Stimulated activated naive B cell treated with anti-CD40 and anti-IgM and Interleukin-4, amounts not matched to agents 10 μg/mL and 1 μg/mL and 100 μg/mL, for 72 hours (primary cell): ENCODE data around the gene ADAMTS5.

Experiments
- ATAC-seq, 2 donors: fragments of 150-1000 bp; cut with Tn5 transposase; replicated peaks; 2 replicates each; pipeline ENCODE4 v1.10.0; 2021; ENCODE audit warnings: moderate library complexity in 1 of 2
- DNase-seq: peaks from one replicate; pipeline ENCODE4 v3.0.0; 2021
- H3K27ac Mint-ChIP-seq: one replicate; pipeline ENCODE4 v1.8.0; 2022; ENCODE audit warnings: mild to moderate bottlenecking, mixed read lengths
- H3K27me3 Mint-ChIP-seq, 2 donors: one replicate each; pipeline ENCODE4 v1.8.0; 2022; ENCODE audit warnings: mixed read lengths in 2 of 2
- H3K36me3 Mint-ChIP-seq, 2 donors: one replicate each; pipeline ENCODE4 v1.8.0; 2022; ENCODE audit warnings: mixed read lengths in 2 of 2, mild to moderate bottlenecking in 1 of 2
- H3K4me1 Mint-ChIP-seq, 2 donors: one replicate each; pipeline ENCODE4 v1.8.0; 2022; ENCODE audit warnings: mixed read lengths in 2 of 2, mild to moderate bottlenecking in 1 of 2
- H3K4me3 Mint-ChIP-seq, 2 donors: one replicate each; pipeline ENCODE4 v1.8.0; 2022; ENCODE audit warnings: mild to moderate bottlenecking in 2 of 2, mixed read lengths in 2 of 2, moderate library complexity in 1 of 2
- H3K9me3 Mint-ChIP-seq, 2 donors: one replicate each; pipeline ENCODE4 v1.8.0; 2022; ENCODE audit warnings: mixed read lengths in 2 of 2, mild to moderate bottlenecking in 1 of 2

Gene ADAMTS5

GRCh38 chr21:26935977-26936376 is 30.9 kb downstream of the ADAMTS5 start:
- H3K9me3 Mint-ChIP-seq = peaks cover 0 to 4% of the 10 kb centered on the region in 2 donors
- no peaks in the 10 kb centered on the region for H3K36me3 Mint-ChIP-seq
- DNase-seq (no peak), ATAC-seq (no peak)
- no peaks in the 10 kb centered on the region for H3K27me3 Mint-ChIP-seq
- H3K4me1 Mint-ChIP-seq = no peaks in the 10 kb centered on the region
- H3K4me3 Mint-ChIP-seq = no peak overlapping the region
- no peak overlapping the region for H3K27ac Mint-ChIP-seq

GRCh38 chr21:26934383-26934782 is 32.5 kb downstream of the ADAMTS5 start:
- H3K4me1 Mint-ChIP-seq = no peaks in the 10 kb centered on the region
- H3K9me3 Mint-ChIP-seq = peaks cover 0 to 4% of the 10 kb centered on the region in 2 donors
- H3K27ac Mint-ChIP-seq = no peak overlapping the region
- H3K4me3 Mint-ChIP-seq = no peak overlapping the region
- DNase-seq (no peak), ATAC-seq (no peak)
- H3K36me3 Mint-ChIP-seq = no peaks in the 10 kb centered on the region
- no peaks in the 10 kb centered on the region for H3K27me3 Mint-ChIP-seq

GRCh38 chr21:26933448-26933847 is 33.4 kb downstream of the ADAMTS5 start:
- H3K27ac Mint-ChIP-seq = no peak overlapping the region
- H3K4me3 Mint-ChIP-seq = no peak overlapping the region
- no peaks in the 10 kb centered on the region for H3K4me1 Mint-ChIP-seq
- no peaks in the 10 kb centered on the region for H3K27me3 Mint-ChIP-seq
- DNase-seq (no peak), ATAC-seq (no peak)
- H3K36me3 Mint-ChIP-seq = no peaks in the 10 kb centered on the region
- H3K9me3 Mint-ChIP-seq = peaks cover 0 to 4% of the 10 kb centered on the region in 2 donors

GRCh38 chr21:26925636-26926035 is 41.3 kb downstream of the ADAMTS5 start:
- Mint-ChIP-seq H3K4me3 (no peak overlapping the region), H3K4me1 (no peaks in the 10 kb centered on the region), H3K9me3 (no peaks in the 10 kb centered on the region), H3K27ac (no peak overlapping the region), H3K27me3 (no peaks in the 10 kb centered on the region), H3K36me3 (no peaks in the 10 kb centered on the region)
- no peak for ATAC-seq
- no peak for DNase-seq

GRCh38 chr21:26925122-26925521 is 41.8 kb downstream of the ADAMTS5 start:
- ATAC-seq (no peak), DNase-seq (no peak)
- no peaks in the 10 kb centered on the region for H3K9me3 Mint-ChIP-seq
- H3K4me1 Mint-ChIP-seq = no peaks in the 10 kb centered on the region
- no peaks in the 10 kb centered on the region for H3K27me3 Mint-ChIP-seq
- no peak overlapping the region for H3K4me3 Mint-ChIP-seq
- H3K36me3 Mint-ChIP-seq = no peaks in the 10 kb centered on the region
- no peak overlapping the region for H3K27ac Mint-ChIP-seq

- H3K9me3 Mint-ChIP-seq = no peaks in the 10 kb centered on the region
- H3K27me3 Mint-ChIP-seq = no peaks in the 10 kb centered on the region
- no peak overlapping the region for H3K4me3 Mint-ChIP-seq
- H3K27ac Mint-ChIP-seq = no peak overlapping the region
- no peaks in the 10 kb centered on the region for H3K36me3 Mint-ChIP-seq
- no peaks in the 10 kb centered on the region for H3K4me1 Mint-ChIP-seq
- DNase-seq = no peak
- ATAC-seq = no peak
These were observed 42.9 kb downstream of the ADAMTS5 start for GRCh38 chr21:26923986-26924385.

GRCh38 chr21:26920055-26920454 is 46.8 kb downstream of the ADAMTS5 start:
- Mint-ChIP-seq H3K4me1 (no peaks in the 10 kb centered on the region), H3K9me3 (no peaks in the 10 kb centered on the region), H3K36me3 (no peaks in the 10 kb centered on the region), H3K4me3 (no peak overlapping the region), H3K27ac (no peak overlapping the region), H3K27me3 (no peaks in the 10 kb centered on the region)
- ATAC-seq = no peak
- DNase-seq = no peak

GRCh38 chr21:26918323-26919079 is 48.4 kb downstream of the ADAMTS5 start:
- no peak overlapping the region for H3K4me3 Mint-ChIP-seq
- H3K27me3 Mint-ChIP-seq = no peaks in the 10 kb centered on the region
- ATAC-seq (no peak), DNase-seq (no peak)
- no peaks in the 10 kb centered on the region for H3K4me1 Mint-ChIP-seq
- H3K27ac Mint-ChIP-seq = no peak overlapping the region
- no peaks in the 10 kb centered on the region for H3K36me3 Mint-ChIP-seq
- peaks cover 0 to 7% of the 10 kb centered on the region in 2 donors for H3K9me3 Mint-ChIP-seq

GRCh38 chr21:26916799-26917198 is 50.1 kb downstream of the ADAMTS5 start:
- no peak for DNase-seq
- Mint-ChIP-seq H3K27ac (no peak overlapping the region), H3K4me3 (no peak overlapping the region), H3K27me3 (no peaks in the 10 kb centered on the region), H3K9me3 (peaks cover 0 to 8% of the 10 kb centered on the region in 2 donors), H3K4me1 (no peaks in the 10 kb centered on the region), H3K36me3 (no peaks in the 10 kb centered on the region)
- ATAC-seq = no peak

GRCh38 chr21:26914557-26914956 is 52.3 kb downstream of the ADAMTS5 start:
- Mint-ChIP-seq H3K27ac (no peak overlapping the region), H3K36me3 (no peaks in the 10 kb centered on the region)

GRCh38 chr21:26912466-26912865 is 54.4 kb downstream of the ADAMTS5 start:
- ATAC-seq (no peak), DNase-seq (no peak)
- H3K4me3 Mint-ChIP-seq = no peak overlapping the region
- peaks cover 0 to 8% of the 10 kb centered on the region in 2 donors for H3K9me3 Mint-ChIP-seq
- H3K27ac Mint-ChIP-seq = no peak overlapping the region
- H3K36me3 Mint-ChIP-seq = no peaks in the 10 kb centered on the region
- H3K27me3 Mint-ChIP-seq = no peaks in the 10 kb centered on the region
- no peaks in the 10 kb centered on the region for H3K4me1 Mint-ChIP-seq

More at GRCh38 chr21:26914557-26914956, 52.3 kb downstream of the ADAMTS5 start:
- no peaks in the 10 kb centered on the region for H3K27me3 Mint-ChIP-seq
- H3K4me1 Mint-ChIP-seq = no peaks in the 10 kb centered on the region
- no peak overlapping the region for H3K4me3 Mint-ChIP-seq
- no peak for ATAC-seq
- H3K9me3 Mint-ChIP-seq = peaks cover 0 to 8% of the 10 kb centered on the region in 2 donors
- no peak for DNase-seq

GRCh38 chr21:26909972-26910371 is 56.9 kb downstream of the ADAMTS5 start:
- no peaks in the 10 kb centered on the region for H3K4me1 Mint-ChIP-seq
- ATAC-seq = no peak
- H3K27ac Mint-ChIP-seq = no peak overlapping the region
- no peak for DNase-seq
- no peak overlapping the region for H3K4me3 Mint-ChIP-seq
- H3K27me3 Mint-ChIP-seq = no peaks in the 10 kb centered on the region
- peaks cover 0 to 13% of the 10 kb centered on the region in 2 donors for H3K9me3 Mint-ChIP-seq
- H3K36me3 Mint-ChIP-seq = no peaks in the 10 kb centered on the region

- Mint-ChIP-seq H3K4me3 (no peak overlapping the region), H3K4me1 (no peaks in the 10 kb centered on the region), H3K27ac (no peak overlapping the region), H3K36me3 (no peaks in the 10 kb centered on the region), H3K9me3 (peaks cover 0 to 4% of the 10 kb centered on the region in 2 donors), H3K27me3 (no peaks in the 10 kb centered on the region)
- ATAC-seq (no peak), DNase-seq (no peak)
These were observed 65.9 kb downstream of the ADAMTS5 start for GRCh38 chr21:26900980-26901379.

GRCh38 chr21:26892151-26892550 is 74.7 kb downstream of the ADAMTS5 start:
- ATAC-seq (no peak), DNase-seq (no peak)
- Mint-ChIP-seq H3K36me3 (no peaks in the 10 kb centered on the region), H3K4me3 (no peak overlapping the region), H3K9me3 (no peaks in the 10 kb centered on the region), H3K27me3 (no peaks in the 10 kb centered on the region), H3K4me1 (no peaks in the 10 kb centered on the region), H3K27ac (no peak overlapping the region)

GRCh38 chr21:26888931-26889330 is 78.0 kb downstream of the ADAMTS5 start:
- no peak for ATAC-seq
- Mint-ChIP-seq H3K4me3 (no peak overlapping the region), H3K36me3 (no peaks in the 10 kb centered on the region), H3K27me3 (no peaks in the 10 kb centered on the region), H3K9me3 (no peaks in the 10 kb centered on the region), H3K4me1 (no peaks in the 10 kb centered on the region), H3K27ac (no peak overlapping the region)
- DNase-seq = no peak
